ENCODE results near the gene PLAC1.
A peak's percentile ranks its signal among the peaks of the same experiment; 100 is the strongest.

PLAC1 gene

DNA sequence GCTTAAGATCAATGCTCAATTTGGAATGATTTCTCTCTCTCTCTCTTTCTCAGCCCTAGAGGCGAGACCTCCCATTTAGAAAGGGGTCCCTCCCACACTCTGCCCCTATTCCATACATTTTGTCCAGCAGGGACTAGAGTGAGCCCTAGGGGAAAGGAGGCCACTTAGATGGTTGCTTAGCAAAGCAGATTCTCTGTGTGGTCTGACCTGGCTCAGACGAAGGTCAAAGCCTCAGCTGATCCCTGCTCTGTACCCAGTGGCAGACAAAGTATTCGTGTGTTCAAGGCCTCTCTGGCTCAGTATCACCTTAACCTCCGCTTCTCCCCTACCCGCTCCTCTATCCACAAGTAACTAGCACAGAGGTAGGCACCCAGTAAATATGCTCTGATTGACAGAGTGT, 120.0 kb downstream of the PLAC1 start:
- no peak for DNase-seq

DNA sequence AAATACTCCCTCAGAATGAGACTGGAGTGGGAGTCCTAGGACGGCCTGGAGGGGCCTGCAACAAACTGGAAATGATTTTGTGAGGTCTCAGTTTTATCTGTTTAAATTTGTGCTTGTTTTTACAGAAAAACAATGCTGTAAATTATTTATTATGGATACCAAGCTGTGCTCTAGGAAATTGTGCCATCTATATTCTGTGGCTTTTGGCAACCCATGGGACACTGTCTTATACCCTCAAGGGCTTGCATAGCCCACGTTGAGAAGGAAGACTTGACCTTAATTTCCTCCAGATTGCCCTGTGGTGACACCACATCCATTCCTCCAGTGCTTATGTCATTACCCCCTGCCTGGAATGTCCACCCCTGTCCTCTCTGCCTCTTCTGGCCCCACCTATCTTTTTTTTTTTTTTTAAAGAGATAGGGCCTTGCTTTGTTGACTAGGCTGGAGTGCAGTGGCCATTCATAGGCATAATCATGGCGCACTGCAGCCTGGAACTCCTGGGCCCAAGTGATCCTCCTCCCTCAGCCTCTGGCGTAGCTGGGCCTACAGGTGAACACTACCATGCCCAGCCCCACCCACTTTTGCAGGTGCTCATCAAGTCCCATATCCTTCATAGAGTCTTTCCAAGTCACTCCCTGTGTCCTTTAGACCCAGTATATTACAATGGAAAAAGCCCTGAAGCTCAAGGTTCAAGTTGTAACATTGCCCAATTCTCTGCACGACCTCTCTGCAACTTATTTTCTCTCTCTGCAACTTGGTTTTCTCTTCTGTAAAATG, 120.9 kb downstream of the PLAC1 start:
- peak in 1 of 2 donors; percentile 1 for DNase-seq

DNA sequence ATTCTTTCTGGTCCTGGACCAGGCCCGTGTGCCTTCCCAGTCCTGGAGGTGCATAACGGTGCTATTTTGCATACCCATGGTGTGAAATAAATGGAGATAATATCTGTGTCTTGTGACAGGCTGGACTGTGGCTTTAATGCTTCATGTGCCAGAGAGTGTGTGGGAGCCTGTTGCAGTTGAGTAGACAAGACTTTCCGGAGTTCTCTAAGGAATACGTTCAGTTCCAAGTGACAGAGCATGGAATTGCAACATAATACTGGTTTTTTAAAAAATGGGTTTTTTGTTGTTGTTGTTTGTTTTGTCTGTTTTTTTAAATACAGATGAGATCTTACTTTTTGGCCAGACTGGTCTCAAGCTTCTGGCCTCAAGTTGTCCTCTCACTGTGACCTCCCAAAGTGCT, 124.3 kb downstream of the PLAC1 start:
- DNase-seq: no peak

DNA sequence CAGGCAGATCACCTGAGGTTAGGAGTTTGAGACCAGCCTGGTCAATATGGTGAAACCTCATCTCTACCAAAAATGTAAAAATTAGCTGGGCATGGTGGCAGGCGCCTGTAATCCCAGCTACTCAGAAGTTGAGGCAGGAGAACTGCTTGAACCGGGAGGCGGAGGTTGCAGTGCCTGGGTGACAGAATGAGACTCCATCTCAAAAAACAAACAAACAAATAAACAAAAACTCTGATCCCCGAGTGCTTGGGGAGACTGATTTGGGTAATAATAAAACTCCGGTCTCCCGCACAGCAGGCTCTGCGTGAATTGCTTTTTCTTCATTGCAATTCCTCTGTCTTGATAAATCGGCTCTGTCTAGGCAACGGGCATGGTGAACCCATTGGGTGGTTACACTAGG, 124.9 kb downstream of the PLAC1 start:
- DNase-seq: no peak

DNA sequence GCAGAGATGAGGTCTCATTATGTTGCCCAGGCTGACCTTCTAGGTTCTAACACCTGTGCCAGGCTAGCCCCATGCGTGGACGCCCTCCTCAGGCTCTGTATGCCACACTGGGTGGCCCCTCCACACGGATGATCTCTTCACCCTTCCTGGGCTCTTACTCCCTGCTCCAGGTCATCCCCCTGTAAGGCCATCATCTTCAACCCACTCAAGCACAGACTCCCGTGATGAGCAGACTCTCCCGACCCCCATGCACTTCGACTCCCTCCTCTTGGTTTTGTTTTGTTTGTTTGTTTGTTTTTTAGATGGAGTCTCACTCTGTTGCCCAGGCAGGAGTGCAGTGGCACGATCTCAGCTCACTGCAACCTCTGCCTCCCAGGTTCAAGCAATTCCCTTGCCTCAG, 127.4 kb downstream of the PLAC1 start:
- DNase-seq: no peak

DNA sequence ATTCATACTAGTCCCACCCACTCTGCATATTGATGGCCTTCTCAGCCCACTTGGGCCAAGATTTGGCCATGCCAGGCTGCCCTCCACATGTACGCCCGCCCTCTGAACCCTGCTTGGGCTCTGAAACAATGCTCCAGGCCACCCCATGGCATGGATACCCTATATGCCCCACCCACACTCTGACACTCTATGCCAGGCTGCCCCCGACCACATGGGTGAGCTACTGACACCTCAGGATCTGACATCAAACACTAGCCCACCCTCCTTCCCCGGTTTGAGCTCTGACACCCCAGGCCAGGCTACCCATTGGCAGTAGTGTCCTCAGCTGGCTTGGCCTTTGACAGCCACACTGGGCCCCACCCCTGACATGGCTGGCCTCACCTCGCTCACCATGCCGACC, 128.8 kb downstream of the PLAC1 start:
- no peak for DNase-seq

DNA sequence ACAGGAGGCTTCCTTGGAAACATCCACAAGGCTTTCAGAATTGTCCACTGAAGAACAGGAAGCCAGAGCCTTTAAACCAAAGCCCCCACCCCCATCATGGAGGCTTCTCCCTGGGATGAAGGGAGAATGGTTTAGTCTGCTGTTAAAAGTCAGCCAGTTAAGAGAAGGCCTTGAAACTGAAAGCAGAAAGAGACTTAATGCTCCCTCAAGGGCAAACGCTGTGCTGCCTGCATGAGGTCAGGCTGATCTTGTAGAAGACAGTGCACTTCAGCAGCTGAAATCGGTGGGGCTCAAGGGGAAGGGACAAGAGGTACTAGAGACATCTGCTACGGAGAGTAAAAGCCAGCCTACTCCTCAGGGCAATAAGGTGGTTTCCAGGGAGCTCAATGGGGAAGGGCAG, 129.3 kb downstream of the PLAC1 start:
- DNase-seq: no peak

DNA sequence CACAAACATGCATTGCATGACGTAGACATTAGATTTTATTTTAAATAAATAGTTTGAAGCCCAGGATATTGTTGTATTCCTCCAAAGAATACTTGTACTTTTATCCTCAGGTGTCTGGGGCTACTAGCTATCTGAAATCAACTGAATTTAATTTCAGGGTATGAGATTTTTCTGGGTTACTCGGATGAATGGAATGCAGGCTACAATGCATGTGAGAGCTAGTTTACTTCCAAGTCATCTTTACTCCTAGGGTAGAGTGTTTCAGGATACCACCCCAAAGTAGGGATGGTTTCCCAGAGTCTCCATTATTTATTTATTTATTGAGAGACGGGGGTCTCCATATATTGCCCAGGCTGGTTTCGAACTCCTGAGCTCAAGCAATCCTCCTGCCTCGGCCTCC, 131.9 kb downstream of the PLAC1 start:
- no peak for DNase-seq

DNA sequence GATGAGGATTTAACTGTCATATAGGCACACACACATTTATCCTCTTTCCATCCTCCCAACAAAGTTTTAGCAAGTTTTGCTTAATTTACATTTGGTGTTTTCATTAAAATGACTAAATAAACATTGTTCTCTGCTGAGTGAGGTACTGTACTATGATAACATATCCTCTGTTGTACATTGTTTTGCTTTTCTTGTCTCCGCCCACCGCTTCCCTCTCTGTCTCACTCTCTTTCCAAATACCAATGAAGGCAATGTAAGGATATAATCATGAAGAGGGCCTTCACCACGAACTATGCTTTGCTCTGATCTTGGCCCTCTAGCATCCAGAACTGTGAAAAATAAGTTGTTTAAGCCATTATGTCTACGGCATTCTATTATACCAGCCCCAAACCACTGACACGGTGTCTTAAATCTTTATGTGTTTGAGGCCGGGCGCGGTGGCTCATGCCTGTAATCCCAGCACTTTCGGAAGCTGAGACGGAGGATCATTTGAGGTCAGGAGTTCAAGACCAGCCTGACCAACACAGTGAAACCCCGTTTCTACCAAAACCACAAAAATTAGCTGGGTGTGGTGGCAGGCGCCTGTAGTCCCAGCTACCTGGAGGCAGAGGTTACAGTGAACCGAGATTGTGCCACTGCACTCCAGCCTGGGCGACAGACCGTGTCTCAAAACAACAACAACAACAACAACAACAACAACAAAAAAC, 133.0 kb downstream of the PLAC1 start:
- no peak for DNase-seq

DNA sequence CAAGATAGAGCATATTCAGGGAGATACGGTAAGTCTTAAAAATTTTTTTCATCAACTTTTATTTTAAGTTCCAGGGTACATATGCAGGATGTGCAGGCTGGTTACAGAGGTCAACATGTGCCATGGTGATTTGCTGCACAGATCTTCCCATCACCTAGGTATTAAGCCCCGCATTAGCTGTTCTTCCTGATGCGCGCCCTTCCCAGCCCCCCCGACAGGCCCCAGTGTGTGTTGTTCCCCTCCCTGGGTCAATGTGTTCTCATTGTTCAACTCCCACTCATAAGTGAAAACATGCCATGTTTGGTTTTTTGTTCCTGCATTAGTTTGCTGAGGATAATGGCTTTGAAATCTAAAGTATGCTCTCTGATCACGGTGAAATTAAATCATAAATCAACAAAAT, 134.1 kb downstream of the PLAC1 start:
- no peak for DNase-seq

DNA sequence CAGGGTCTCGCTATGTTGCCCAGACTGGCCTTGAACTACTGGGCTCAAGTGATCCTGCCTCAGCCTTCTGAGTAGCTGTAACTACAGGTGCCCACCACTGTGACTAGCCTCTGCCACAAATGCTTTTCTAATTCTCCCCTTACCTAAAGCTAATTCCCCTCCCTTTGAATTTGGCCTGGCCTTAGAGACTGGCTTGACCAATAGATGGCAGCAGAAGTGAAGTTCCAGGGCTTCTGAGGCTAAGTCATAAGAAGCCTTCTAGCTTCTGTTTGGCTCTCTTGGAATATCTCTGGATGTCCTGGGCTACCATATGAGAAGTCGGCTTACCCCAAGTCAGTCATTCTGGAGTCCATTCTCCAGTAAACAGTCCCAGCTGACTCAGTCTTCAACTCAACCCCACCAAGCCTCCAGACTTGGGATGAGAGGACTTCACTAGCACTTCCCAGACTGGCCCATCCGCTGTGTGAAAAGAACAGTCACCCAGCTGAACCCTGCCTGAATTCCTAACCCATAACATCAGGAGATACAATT, 137.3 kb downstream of the PLAC1 start:
- DNase-seq: peak; percentile 19 to 49
